GM19463 (cell line): ENCODE measurements around the gene SETD9.
A peak's percentile ranks its signal among the peaks of the same experiment; 100 is the strongest.

Experiments used
- ATAC-seq: cut with Tn5 transposase; IDR thresholded peaks from one replicate; pipeline ENCODE4 v1.9.1; 2021; ENCODE audit warnings: mild to moderate bottlenecking, moderate library complexity; ENCODE audit not compliant: unreplicated experiment

Gene SETD9

DNA sequence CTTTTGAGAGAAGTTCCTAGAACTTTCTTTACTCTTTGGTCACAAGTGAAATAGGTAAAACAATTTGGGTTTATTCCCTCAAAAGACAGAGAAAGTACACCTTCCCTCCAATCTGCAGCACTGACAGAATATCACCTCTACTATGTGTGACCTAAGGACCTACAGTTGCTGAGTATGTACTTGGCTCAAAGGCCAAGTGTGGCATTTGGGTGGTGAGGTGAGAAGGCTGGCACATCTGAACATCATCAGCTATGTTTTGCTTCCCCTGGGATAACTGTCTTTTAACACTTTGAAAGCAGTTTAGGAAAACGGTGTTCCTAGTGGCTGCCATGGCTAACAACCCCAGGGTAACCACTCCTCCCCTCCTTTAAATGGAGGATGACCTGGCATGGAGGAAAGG lies 24.9 kb downstream of the SETD9 start:
- ATAC-seq, result no peak

DNA sequence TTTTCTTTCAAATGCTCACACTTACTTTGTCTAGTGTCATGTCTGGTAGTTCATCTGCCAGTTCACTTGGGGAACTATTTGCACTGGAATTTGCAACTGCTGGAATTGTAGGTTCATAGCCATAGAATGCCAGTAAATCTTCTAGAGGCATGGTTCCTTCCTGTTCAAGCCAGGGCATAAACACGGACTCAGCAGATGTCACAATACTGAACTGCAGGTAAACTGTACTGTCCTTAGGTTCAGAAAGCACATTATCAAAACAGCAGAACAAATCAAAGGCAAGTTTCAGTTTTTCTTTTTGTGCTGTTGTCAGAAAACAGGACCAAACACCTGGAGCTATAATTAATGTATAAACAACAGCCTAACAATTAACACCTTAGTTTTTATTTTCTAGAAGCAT lies 29.5 kb downstream of the SETD9 start:
- no peak for ATAC-seq

DNA sequence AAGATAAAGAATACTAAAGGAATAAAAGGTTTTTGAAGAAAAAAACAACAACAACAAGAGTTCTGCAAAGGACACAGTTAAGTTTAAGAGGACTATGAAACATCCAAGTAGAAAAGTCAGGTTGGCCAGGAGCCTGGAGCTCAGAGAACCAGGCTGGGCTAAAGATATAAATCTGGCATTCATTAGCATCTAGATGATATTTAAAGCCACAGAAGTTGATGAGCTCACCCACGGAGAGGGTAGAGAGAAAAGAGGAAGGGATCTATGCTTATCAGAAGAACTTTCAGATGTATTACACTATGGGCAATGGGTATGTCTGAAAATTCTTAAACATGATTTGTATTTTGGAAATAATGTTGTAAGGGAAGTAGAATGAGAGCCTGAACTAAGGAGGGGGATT lies 32.6 kb downstream of the SETD9 start:
- ATAC-seq, result no peak

- ATAC-seq, result no peak
These were observed 37.7 kb downstream of the SETD9 start for GRCh38 chr5:56947052-56947451.

DNA sequence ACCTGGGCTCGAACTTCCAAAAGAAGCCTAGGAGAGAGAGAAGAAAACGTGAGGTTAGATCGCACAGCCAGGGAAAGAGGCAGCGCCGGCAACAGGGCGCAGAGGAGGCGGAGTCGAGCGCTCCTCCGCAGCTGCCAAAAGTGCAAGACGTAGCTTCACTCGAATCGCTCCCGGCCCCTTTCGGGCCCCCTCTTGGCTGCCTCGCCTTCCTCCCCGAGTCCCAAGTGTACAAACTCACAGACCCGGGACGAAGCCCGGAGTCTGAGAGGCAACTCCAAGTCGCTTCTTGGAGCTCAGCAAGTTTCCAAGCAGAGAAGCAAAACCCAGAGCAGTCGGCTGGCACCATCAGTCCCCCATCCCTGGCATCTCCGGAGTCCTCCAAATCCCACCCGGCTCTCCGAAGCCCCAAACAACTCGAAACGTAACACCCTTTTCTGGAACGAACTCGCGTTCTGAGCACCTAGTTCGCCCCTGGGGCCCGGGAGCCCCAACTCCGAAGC lies 41.3 kb downstream of the SETD9 start:
- ATAC-seq, result peak; percentile 40

GRCh38 chr5:56951126-56951945 lies 41.9 kb downstream of the SETD9 start:
- ATAC-seq, result peak; percentile 37

DNA sequence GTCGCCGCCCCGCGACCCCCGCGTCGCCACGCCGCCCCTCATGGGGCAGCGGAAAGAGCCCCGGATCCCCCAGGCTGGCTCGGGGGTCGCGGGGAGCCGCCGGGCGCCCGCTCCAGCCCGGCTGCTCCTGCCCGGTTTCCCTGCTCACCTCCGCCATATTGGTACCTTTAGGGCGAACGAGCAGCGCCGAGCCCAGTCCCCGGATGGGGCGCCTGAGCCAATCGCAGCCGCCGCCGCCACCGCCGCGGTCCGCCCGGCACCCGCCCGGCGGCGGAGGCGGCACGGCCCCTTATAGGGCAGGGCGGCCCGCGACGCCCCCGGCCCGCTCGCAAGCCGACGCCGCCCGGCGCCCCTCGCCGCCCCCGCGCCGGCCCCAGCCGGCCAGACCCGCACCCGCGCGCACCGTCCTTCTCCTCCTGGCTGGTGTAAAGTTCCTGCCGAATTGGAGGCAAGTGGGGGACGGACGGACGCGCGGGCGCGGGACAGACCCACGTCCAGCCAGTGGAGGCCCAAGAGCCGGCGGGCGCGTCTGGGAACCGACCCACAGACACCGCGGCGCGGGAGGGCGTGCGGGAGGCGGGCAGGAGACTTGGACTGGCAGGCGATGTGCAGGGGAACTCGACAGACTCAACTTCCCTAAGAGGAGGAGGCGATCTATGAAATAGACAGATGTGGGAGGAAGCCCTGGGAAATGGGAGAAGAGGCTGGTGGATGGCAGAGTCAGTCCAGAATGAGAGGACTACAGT lies 42.7 kb downstream of the SETD9 start, which contains the start of gene MIER3:
TSS of gene MIER3 (minus strand) at position 178 of the 746 bp plus-strand sequence. CDS start at position 157, 21 bp downstream.
- ATAC-seq, result peak; percentile 94

DNA sequence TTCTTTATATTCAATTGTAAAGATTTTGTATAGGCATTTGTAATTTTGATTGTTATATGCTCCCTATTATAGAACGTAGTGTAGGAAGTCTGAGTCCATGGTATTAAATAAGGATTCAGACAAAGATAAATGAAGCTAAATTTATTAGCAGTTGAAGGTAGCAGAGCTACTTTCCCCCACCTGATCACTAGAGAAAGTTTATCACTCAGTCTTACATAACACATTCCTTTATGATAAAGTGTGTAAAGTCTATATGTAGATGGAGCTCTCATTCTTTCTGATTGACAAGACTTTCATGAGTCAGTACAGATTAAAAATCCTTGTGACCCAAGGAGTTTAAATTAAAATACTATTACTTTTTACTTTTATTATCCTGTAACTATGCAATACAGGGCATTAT lies 44.9 kb downstream of the SETD9 start:
- no peak for ATAC-seq

- no peak for ATAC-seq
These were observed 49.2 kb downstream of the SETD9 start for GRCh38 chr5:56958595-56958994.

- ATAC-seq, result no peak
These were observed 49.9 kb downstream of the SETD9 start for GRCh38 chr5:56959326-56959725.

DNA sequence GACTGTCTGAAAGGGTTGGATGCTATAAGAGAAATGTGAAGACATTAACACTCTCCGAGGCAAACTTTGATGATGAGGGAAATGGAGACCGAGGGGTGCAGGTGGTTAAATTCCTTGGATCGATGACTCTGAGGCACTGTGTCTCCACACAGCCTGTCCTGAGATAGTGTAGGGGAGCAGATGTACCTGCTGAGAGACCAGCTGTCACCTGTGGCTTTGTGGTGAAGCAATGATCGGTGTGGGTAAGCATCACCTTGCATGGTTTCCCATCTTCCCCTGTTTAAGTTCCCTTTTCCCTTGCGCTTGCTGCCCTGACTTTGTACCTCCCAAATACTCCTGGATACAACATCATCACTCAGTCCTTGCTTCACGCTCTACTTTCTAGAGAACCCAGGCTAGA lies 52.4 kb downstream of the SETD9 start:
- no peak for ATAC-seq

- ATAC-seq, result no peak
These were observed 52.9 kb downstream of the SETD9 start for GRCh38 chr5:56962286-56962685.

- ATAC-seq, result no peak
These were observed 53.9 kb downstream of the SETD9 start for GRCh38 chr5:56963246-56963645.

- ATAC-seq, result no peak
These were observed 54.8 kb downstream of the SETD9 start for GRCh38 chr5:56964173-56964572.
